Measurements from ENCODE around the gene PITPNM2. TPM values are rescaled to one million over a fixed set of nuclear protein-coding genes. Genes with fewer than 3 reads are reported as not detected.

The PITPNM2 gene
- total RNA-seq, 4 donors from 2014 or later: 2.8 to 19.5 (median 14.2) TPM

DNA sequence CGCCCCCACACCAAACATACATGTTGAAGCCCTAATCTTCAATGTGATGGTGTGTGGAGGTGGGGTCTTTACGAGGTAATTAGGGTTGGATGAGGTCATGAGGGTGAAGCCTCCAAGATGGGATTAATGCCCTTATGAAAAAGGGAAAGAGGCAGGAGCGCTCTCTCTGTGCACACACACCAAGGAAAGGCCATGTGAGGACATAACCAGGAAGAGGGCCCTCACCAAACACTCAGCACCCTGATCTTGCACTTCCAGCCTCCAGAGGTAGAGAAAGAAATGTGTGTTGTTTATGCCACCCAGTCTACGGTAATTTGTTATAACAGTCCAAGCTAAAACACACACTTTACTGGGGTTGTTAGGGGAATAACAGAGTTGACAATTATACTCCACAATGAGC is 14.6 kb upstream of the PITPNM2 start:
- ATAC-seq (ENCODE audit: low FRiP score) (no peak), DNase-seq (ENCODE audit: low spot score) (no peak)
- TF ChIP-seq, protein P1, sequence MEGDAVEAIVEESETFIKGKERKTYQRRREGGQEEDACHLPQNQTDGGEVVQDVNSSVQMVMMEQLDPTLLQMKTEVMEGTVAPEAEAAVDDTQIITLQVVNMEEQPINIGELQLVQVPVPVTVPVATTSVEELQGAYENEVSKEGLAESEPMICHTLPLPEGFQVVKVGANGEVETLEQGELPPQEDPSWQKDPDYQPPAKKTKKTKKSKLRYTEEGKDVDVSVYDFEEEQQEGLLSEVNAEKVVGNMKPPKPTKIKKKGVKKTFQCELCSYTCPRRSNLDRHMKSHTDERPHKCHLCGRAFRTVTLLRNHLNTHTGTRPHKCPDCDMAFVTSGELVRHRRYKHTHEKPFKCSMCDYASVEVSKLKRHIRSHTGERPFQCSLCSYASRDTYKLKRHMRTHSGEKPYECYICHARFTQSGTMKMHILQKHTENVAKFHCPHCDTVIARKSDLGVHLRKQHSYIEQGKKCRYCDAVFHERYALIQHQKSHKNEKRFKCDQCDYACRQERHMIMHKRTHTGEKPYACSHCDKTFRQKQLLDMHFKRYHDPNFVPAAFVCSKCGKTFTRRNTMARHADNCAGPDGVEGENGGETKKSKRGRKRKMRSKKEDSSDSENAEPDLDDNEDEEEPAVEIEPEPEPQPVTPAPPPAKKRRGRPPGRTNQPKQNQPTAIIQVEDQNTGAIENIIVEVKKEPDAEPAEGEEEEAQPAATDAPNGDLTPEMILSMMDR (IDR thresholded peaks at IDR 0.05): no peak

- TF ChIP-seq, protein P1 (IDR thresholded peaks at IDR 0.05): no peak
- ATAC-seq (ENCODE audit: low FRiP score): no peak
- DNase-seq (ENCODE audit: low spot score): no peak
Measured at GRCh38 chr12:123164710-123165261, 13.9 kb upstream of the PITPNM2 start.

DNA sequence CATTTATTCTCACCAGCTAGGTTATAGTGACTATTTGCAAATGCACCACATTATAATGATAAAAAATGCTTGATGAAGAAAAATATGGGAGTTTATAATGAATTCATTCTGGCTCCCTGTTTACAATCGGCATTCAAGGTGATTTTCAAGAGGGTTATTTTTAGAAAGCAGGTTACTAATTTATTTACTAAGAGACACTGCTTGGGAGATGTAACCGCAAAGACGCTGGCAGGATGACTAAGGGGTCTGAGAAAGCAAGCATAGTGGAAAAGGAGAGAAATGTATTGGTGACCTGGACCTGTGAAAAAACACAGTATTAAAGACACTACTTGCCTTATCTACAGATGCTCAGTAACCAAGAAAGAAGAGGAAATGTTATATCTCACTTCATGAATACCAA is 13.3 kb upstream of the PITPNM2 start:
- DNase-seq (ENCODE audit: low spot score): no peak
- ATAC-seq (ENCODE audit: low FRiP score): no peak
- TF ChIP-seq, protein P1 (IDR thresholded peaks at IDR 0.05): no peak

GRCh38 chr12:123163227-123163626 is 12.3 kb upstream of the PITPNM2 start:
- DNase-seq (ENCODE audit: low spot score): no peak
- TF ChIP-seq, protein P1 (IDR thresholded peaks at IDR 0.05): no peak
- no peak for ATAC-seq (ENCODE audit: low FRiP score)

DNA sequence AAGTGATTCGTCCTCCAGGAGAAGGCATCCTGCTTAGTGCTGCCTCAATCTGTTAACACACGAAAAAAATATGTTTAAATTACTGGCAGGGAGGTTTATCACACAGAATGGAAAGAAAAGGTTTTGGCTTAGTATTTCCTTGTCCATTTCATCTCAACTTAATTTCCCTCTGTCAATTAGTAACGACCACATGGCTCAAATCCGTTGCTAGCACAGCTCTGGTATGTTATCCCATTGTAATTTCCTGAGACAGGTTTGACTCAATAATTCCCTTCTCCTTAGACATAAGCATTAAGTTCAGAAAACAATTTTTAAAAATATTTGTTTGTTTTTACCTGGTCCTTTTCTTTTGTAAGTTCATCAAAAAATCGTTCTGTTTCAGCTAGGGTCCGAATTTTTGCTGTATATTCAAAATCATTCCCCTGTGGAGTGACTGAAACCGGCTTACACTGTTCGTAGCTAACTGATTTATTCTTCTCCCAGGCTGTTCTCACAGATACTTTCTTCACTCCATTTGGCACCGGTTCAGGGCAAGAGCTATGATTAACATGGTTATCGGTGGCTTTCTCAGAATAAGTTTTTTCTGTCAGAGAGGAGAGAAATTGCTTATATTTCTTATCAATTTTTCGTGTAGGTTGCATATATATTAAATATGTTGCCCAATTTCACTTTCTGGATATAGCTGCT is 10.1 kb upstream of the PITPNM2 start:
- TF ChIP-seq, protein P1 (IDR thresholded peaks at IDR 0.05): no peak
- DNase-seq (ENCODE audit: low spot score) (no peak), ATAC-seq (ENCODE audit: low FRiP score) (no peak)

DNA sequence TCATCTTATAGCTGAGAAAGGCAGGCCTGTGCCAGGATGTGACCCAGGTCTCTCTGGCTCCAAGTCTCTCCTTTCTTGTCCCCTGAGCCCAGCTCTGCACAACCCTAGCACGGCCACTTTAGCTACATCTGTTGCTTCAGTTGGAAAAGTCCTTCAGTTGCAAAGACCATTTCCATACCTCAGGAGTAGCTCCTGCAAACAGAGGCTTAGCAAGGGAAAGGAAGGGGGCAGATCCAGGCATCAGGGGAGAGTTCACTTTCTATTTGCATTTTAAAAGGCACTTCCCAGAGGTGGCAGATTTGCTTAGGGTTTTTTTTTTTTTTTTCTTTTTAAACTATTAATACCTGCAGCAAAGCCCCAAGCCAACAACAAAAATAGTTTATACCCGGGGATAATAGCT is 3.0 kb upstream of the PITPNM2 start:
- DNase-seq (ENCODE audit: low spot score) (no peak), ATAC-seq (ENCODE audit: low FRiP score) (no peak)
- TF ChIP-seq, protein P1 (IDR thresholded peaks at IDR 0.05): no peak

GRCh38 chr12:123152833-123153232 is 1.9 kb upstream of the PITPNM2 start:
- DNase-seq (ENCODE audit: low spot score) (no peak), ATAC-seq (ENCODE audit: low FRiP score) (no peak)
- TF ChIP-seq, protein P1 (IDR thresholded peaks at IDR 0.05): no peak
